GM15510 (cell line): ENCODE measurements around the gene MANF.

Experiments used
- POLR2A ChIP-seq: IDR thresholded peaks from 3 replicates; pipeline ENCODE4 v1.6.1; 2011; ENCODE audit warnings: borderline replicate concordance; ENCODE audit not compliant: insufficient read length; ENCODE audit errors: extremely low read depth

The MANF gene

DNA sequence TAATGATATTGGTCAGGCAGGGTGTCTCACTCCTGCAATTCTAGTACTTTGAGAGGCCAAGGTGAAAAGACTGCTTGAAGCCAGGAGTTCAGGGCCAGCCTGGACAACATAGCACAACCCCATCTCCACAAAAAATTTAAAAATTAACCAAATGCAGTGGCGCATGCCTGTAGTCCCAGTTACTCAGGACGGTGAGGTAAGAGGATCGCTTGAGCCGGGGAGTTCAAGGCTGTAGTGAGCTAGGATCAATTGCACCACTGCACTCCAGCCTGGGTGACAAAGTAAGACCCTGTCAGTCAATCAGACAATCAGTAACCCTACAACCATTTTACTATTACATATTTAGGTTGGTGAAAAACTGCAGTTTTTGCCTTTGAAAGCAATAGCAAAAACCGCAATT lies 49.0 kb downstream of the MANF start:
- no peak for TF ChIP-seq POLR2A

DNA sequence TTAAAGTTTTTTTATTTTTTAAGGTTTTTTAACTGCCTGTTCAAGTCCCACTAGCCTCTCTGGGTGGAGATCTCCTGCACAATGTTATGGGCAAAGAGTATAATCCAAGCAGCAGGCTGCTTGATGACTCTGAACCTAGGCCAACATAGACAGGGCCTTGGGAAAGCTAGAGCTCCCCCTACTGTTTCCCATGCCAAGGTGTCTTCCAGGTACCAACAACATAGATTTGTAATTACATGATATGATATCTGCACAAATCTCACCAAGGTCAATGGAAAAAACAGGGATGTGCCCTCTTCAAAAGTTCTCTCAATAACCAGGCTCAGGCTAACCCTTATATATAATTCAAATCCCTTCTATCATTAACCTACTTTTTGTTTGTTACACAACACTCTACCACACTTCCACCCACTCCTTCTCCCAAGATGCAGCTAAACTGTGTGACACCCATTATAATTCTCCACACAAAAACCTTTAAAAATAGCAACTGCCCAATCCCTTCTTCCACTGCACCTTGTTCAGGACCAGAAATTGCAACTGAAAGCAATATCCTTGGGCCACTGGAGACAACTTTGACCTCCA lies 49.7 kb downstream of the MANF start:
- TF ChIP-seq POLR2A: no peak

DNA sequence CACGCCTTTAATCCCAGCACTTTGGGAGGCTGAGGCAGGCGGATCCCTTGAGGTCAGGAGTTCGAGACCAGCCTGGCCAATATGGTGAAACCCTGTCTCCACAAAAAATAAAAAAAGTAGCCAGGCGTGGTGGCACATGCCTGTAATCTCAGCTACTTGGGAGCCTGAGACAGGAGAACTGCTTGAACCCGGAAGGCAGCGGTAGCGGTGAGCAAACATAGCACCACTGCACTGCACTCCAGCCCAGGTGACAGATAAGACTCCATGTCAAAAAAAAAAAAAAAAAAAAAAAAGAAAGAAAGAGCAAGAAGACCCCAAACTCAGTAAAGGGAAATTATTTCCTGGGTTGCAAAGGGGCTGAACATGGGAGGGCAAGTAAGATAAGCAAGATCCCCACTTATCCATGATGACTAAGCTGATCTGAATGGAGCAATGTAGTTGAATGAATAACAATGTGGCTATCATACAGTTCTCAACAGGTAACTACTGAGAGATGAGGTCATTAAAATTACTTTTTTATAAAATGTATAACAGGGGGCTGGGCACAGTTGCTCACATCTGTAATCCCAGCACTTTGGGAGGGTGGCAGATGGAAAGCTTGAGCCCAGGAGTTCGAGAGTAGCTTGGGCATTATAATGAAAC lies 52.0 kb downstream of the MANF start:
- no peak for TF ChIP-seq POLR2A
